GM18511 (cell line): ENCODE measurements around the gene ARHGAP1.
"Not testable (repeated sequence)": the region's sequence is repeated elsewhere in the genome, so short reads cannot be mapped to it uniquely, and the experiment has no call there.

ENCODE experiments used
- ATAC-seq: cut with Tn5 transposase; IDR thresholded peaks from one replicate; pipeline ENCODE4 v1.9.1; 2021; ENCODE audit warnings: mild to moderate bottlenecking, moderate library complexity; ENCODE audit not compliant: unreplicated experiment

Gene ARHGAP1

DNA sequence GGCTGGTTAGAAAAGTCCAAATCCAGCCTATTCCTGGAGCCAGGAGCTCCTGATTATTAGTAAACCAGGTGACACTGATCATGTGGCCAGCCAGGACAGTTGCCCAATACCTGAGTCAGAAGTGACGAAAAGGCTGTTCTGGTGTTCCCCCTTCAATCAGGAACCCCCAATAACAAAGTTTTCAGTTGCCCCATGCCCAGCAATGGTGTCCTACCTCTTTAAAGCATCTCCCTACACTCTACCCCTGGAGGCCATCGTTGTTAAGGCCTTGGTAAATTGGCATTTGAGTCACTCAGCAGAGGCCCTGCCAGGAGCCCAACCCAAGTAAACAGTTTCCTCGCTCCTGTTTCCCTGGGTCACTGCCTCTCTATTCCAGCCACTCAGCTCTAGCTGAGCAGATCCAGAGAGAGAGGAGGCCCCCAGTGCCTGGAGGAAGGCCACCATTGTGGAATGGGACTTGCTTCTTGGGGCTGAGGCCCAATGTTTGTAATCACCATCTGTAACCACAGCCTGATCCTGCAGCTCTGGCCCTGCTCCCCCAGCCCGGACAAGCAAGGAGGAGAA is 25.0 kb downstream of the ARHGAP1 start:
- no peak for ATAC-seq

- no peak for ATAC-seq
Observed at GRCh38 chr11:46674463-46675287, 25.7 kb downstream of the ARHGAP1 start.

DNA sequence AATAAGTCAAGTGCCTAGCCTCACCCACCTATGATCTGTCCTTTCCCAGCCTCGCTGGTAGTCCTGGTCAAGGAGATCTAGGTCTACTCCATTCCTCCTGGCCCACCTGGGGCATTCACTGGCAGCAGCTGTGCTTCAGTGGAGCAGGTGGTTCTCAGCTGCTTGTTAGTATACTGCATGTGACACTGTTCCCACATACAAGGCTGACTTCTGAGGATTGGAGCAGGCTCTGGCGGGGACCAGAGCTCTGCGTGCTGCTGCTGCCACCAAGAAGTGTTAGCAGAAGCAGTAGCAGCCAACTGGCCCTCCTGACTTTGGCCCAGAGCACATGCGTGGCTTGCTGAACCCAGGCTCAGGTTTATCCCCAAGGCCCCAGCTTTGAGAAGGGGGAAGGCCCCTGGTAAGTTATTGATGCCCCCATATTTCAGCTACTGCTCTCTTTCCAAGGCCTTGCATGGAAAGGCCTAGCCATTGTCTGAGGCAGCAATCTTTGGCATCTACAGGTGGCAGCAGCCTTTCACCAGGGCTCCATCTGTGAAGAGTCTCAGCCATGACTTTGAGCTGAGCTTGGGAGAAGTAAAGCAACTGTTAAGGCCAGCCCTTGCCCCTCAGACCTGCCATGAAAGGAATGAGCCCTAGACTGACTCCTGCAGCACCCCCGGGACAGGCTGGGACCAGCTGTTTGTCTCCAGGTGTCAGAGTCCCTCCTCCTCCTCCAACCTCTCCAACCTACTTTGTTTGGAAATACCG is 26.5 kb downstream of the ARHGAP1 start:
- no peak for ATAC-seq

DNA sequence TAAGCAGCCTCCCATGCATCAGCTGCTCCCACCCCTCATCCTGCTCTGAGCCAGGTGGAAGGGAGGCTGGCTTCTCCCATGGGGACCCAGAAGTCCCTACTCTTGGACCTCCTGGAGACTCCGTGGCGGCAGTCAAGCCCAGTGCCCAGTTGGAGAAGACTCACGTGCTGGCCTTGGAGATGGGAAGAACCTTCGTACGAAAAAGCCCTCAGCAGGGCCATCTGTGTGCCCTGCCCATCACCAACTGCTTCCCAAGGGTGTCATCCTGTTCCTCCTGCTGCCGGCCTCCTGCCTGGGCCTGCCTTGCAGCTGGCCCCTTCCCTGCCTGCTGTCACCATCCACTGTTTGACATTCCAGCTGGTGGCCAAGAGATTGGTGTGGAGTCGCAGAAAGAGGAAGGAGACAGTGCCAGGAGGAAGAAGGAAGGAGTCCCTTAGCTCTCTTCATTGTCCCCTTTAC is 28.0 kb downstream of the ARHGAP1 start:
- ATAC-seq, result no peak

- no peak for ATAC-seq
Observed at GRCh38 chr11:46671958-46672315, 28.5 kb downstream of the ARHGAP1 start.

GRCh38 chr11:46670521-46670920 is 29.9 kb downstream of the ARHGAP1 start:
- ATAC-seq, result not testable (repeated sequence)

DNA sequence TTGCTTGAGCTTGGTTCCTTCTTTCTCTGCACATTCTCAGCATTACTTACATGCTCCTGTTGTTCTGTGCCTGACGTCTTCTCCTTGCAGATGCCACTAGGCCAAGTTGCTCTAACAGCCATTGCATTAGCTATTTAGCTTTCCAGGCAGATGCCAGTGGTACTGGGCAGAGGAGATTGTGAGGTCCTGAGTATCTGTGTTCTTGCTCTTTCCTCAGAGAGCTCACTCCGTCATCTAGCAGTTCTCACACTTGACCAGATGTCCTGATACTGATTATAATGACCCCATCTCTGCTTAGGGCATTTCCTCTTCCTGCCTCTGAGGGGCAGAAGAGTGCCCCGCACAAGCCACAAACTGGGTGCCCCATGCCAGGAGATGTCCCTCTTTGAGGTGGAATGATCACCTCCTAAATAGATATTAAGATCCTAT is 30.7 kb downstream of the ARHGAP1 start:
- no peak for ATAC-seq

DNA sequence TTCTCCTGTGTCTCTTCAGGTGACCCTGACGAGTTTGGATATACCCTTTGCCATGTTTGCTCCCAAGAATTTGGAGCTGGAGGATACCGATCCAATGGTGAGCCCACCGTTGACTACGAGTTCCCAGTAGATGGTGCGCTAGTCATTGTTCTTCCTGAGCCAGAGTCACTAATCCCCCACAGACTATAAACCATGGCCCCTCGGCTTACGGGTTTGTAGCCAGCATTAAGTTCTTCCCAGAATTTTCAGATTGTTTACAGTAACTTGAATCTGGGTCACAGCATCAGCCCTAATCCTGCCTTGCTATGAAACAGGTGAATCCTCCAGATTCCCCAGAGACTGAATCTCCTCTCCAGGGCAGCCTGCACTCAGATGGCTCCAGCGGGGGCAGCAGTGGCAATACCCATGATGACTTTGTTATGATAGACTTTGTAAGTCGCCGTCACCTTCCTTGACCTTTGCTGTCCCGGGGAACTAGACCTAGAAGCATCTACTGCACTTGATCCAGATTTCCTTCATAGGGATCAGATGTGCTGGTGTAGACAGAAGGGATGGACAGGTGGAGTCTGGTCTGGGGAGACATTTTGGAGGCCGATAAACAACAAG is 31.8 kb downstream of the ARHGAP1 start:
- ATAC-seq, result no peak

GRCh38 chr11:46667043-46667481 is 33.4 kb downstream of the ARHGAP1 start:
- ATAC-seq, result no peak

- no peak for ATAC-seq
Observed at GRCh38 chr11:46666516-46666915, 33.9 kb downstream of the ARHGAP1 start.

- ATAC-seq, result no peak
Observed at GRCh38 chr11:46665356-46665755, 35.1 kb downstream of the ARHGAP1 start.

DNA sequence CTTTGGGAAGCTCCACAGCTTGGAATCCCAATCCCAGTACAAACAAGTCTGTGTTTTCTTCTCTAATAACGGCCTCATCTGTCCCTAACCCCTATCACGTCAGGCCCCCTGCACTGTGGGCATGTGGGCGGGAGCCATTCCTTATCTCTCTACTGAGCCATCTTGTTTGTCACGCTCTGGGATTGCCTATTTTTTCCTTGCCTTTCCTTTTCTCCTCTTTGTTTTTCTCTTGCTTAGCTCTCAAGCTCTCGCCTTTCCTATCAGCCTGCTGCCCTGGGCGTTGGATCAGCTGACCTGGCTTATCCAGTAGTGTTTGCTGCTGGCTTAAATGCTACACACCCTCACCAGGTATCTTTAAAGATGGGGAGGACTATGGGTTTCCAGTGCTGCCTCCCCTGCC is 35.8 kb downstream of the ARHGAP1 start:
- ATAC-seq, result no peak

DNA sequence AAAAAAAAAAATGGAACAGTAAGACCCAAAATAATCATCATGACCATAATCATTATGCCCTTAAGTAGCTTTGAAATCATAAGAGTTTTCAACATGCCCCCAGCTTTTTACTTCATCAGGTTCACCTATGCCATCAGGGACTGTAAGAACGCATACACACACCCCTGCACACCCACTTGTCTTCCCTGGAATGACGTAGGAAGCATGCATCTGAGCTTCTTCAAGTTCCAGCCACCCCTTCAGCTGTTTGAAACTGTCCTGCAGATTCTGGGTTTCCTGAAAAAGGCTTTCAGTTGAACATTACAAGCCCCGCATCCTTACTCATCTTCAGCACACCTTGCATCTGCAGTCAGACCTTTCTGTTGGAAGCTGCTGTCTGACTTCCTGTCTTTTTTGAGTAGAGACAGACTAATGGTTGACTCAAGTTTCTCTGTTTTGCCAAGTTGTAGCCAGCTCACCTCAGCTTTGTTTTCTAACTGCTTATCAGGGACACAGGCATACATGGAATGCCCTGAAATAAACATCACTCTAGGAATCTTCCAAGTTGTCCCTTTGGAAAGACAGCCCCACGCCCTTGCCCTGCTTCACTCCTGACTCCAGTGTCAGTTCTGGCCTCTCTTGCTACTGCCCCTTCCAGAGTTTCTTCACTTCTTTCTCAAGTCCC is 37.0 kb downstream of the ARHGAP1 start:
- no peak for ATAC-seq

DNA sequence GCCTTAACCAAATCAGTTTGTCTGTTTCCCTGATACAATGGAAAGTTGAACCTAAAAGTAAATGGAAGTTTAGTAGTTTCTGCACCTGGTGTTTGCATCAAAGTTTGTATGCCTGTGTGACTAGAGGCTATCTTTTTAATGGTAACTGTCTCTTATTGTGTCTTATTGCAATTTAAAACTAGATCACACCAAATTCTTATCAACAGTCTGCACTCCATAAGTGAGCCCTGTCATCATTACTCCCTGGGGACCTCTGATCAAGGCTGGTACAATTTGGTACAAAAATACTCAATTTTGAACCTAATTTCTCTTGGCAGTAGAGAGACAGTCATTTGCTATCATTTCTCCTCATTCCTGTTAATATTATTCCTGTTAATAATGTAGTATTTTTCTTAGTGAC is 38.1 kb downstream of the ARHGAP1 start:
- no peak for ATAC-seq

- no peak for ATAC-seq
Observed at GRCh38 chr11:46661836-46662235, 38.6 kb downstream of the ARHGAP1 start.

DNA sequence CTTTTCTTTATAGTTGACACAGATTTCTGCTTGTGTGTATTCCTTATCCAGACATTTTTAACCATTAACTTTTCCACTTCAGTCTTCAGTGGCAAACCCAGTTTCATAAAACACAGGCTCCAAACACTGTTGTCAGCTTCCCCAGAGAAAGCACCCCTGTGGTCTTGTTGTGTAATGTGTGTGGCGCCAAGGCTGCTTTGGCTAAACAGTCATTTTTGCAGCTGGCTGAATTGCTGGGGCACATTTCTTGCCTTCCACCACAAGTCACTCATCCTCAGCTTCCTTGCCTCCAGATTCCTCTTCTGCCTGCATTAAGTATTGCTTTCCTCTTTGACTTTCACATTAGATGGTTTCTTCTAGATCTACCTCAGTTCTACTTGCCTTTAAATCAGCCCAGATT is 40.5 kb downstream of the ARHGAP1 start:
- ATAC-seq, result no peak

- ATAC-seq, result no peak
Observed at GRCh38 chr11:46658259-46658658, 42.2 kb downstream of the ARHGAP1 start.

DNA sequence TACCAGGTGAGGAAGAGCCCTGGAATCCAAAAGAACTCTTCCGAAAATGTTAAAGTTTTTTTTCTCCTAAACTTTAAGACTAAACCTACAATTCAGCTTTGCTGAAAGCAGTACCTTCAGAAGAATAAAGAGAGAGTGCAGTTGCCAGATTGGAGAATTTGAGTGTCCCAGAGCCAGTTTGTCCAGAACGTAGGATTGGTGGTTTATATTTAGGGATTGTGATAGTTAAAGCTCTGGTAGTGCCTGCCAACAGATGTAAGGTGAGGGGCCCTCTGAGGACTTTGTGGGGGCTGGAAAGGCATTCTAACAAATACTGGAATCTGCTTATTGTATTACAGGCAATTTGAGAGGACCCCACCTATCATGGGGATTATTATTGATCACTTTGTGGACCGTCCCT is 43.2 kb downstream of the ARHGAP1 start:
- ATAC-seq, result no peak

DNA sequence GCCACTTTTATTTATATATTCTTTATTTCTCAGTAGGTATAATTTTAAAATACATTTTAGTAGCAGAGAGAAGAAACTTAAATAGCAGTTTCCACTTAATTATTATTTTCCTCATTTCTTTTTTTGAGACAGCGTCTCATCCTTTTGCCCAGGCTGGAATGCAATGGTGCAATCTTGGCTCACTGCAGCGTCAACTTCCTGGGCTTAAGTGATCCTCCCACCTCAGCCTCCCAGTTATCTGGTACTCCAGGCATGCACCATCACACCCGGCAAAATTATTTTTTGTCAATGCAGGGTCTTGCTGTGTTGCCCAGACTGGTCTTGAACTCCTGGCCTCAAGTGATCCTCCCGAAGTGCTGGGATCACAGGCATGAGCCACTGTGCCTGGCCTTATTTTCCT is 44.8 kb downstream of the ARHGAP1 start:
- ATAC-seq, result no peak

GRCh38 chr11:46649180-46649738 is 51.2 kb downstream of the ARHGAP1 start:
- no peak for ATAC-seq

DNA sequence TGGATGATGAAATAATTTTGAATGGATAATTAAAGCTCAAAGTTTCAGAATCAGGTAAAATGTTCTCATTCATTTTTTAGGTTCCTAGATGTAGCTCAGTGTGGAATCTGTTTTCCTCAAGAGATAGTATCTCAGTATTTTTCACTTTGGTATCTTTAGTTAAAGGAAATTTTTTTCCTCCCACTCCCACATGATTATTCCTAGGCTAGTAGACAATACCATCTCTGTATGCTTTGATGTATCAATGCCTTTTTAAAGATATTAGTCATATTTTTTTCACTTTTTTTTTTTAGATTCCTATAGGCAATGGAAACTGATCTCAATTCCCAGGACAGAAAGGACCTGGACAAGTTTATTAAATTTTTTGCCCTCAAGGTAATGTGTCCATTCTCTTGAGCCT is 56.4 kb downstream of the ARHGAP1 start:
- ATAC-seq, result no peak
